Keratinocyte (primary cell): Measurements from ENCODE around the gene TPM4. TPM values are rescaled to one million over a fixed set of nuclear protein-coding genes. Genes with fewer than 3 reads are reported as not detected.
"Not testable (repeated sequence)": the region's sequence is repeated elsewhere in the genome, so short reads cannot be mapped to it uniquely, and the experiment has no call there.

ENCODE experiments used
- DNase-seq: peaks from one replicate; pipeline ENCODE4 v3.0.0-alpha.2; 2011; ENCODE audit warnings: low read depth, missing footprints, low spot score
- FAIRE-seq: peaks from 2 replicates; lab custom pipeline; 2011; peaks lifted over from hg19 to GRCh38; lab: Jason Lieb, UNC
- H2AFZ ChIP-seq: 2 replicates; pipeline ENCODE4 v1.6.0; 2012; ENCODE audit warnings: low read length, control low read depth, inconsistent platforms; ENCODE audit not compliant: control insufficient read depth
- H3K27ac ChIP-seq: 2 replicates; pipeline ENCODE4 v1.5.1; 2011; ENCODE audit warnings: low read length; ENCODE audit not compliant: control insufficient read depth, insufficient read depth
- H3K27me3 ChIP-seq: 3 replicates; pipeline ENCODE4 v1.6.0; 2011; ENCODE audit warnings: low read length; ENCODE audit not compliant: control insufficient read depth, insufficient read depth; ENCODE audit errors: extremely low read depth
- H3K36me3 ChIP-seq, 2 experiments: 2 replicates in 1 of 2; 3 replicates in 1 of 2; pipeline ENCODE4 v1.5.1; 2011; ENCODE audit warnings: low read length in 2 of 2, mild to moderate bottlenecking in 1 of 2; ENCODE audit not compliant: control insufficient read depth in 2 of 2, insufficient read depth in 2 of 2; ENCODE audit errors: extremely low read depth in 1 of 2
- H3K4me1 ChIP-seq: 3 replicates; pipeline ENCODE4 v1.5.1; 2011; ENCODE audit warnings: low read length; ENCODE audit not compliant: control insufficient read depth, insufficient read depth; ENCODE audit errors: extremely low read depth
- H3K4me2 ChIP-seq: 3 replicates; pipeline ENCODE4 v1.6.0; 2011; ENCODE audit warnings: low read depth, low read length; ENCODE audit not compliant: control insufficient read depth, insufficient read depth; ENCODE audit errors: extremely low read depth
- H3K4me3 ChIP-seq, 3 experiments: fragments of 200-600 bp in 1 of 3; sonication (generic) in 1 of 3; 2 replicates in 2 of 3; 3 replicates in 1 of 3; pipeline ENCODE4 v1.5.1; 2011 to 2016; ENCODE audit warnings: low read length in 3 of 3, mild to moderate bottlenecking in 3 of 3, control low read depth in 2 of 3, inconsistent platforms in 1 of 3, low read depth in 1 of 3, mixed read lengths in 1 of 3, mixed run types in 1 of 3, moderate library complexity in 1 of 3; ENCODE audit not compliant: control insufficient read depth in 2 of 3, insufficient read depth in 2 of 3; ENCODE audit errors: extremely low read depth in 1 of 3
- H3K79me2 ChIP-seq: 2 replicates; pipeline ENCODE4 v1.6.0; 2012; ENCODE audit warnings: low read length; ENCODE audit not compliant: control insufficient read depth, insufficient read depth
- H3K9ac ChIP-seq: 3 replicates; pipeline ENCODE4 v1.6.0; 2011; ENCODE audit warnings: low read length; ENCODE audit not compliant: control insufficient read depth, insufficient read depth; ENCODE audit errors: extremely low read depth
- H3K9me1 ChIP-seq: 3 replicates; pipeline ENCODE4 v1.6.0; 2011; ENCODE audit warnings: low read length; ENCODE audit not compliant: control insufficient read depth, insufficient read depth; ENCODE audit errors: extremely low read depth
- H3K9me3 ChIP-seq: 2 replicates; pipeline ENCODE4 v1.5.1; 2012; ENCODE audit warnings: low read depth, low read length; ENCODE audit not compliant: control insufficient read depth
- H4K20me1 ChIP-seq: 3 replicates; pipeline ENCODE4 v1.6.0; 2011; ENCODE audit warnings: low read length; ENCODE audit not compliant: control insufficient read depth, insufficient read depth; ENCODE audit errors: extremely low read depth
- EZH2 ChIP-seq: IDR thresholded peaks from one replicate; pipeline ENCODE4 v1.6.1; 2012; ENCODE audit warnings: inconsistent platforms, mild to moderate bottlenecking, low read length, moderate library complexity
- dilution Hi-C: fragments of 300-500 bp; cut with MboI; formaldehyde crosslinking; loops from one replicate; pipeline ENCODE4 v1.7.0; 2020; ENCODE audit warnings: low sequenced_read_pairs; ENCODE audit not compliant: extremely low pct_ligation_motif_present
- polyA plus RNA-seq, 5 experiments: library from polyadenylated mRNA; depleted of rRNA in 3 of 5; stranded (reverse) in 3 of 5; stranded (forward) in 1 of 5; unstranded in 1 of 5; fragments of >200 nt; gene quantifications; 1 replicate in 1 of 5; 2 replicates in 3 of 5; 3 replicates in 1 of 5; pipeline versions ENCODE4 v1.2.1 to v1.2.3, GENCODE V29; 2011 to 2012; ENCODE audit warnings: missing spikeins in 2 of 5, low read depth in 1 of 5, low replicate concordance in 1 of 5
- TF ChIP-seq, protein P1 (sequence below), 3 experiments: IDR thresholded peaks in 1 of 3; conservative IDR thresholded peaks in 1 of 3; optimal IDR thresholded peaks in 1 of 3; 2 replicates in 2 of 3; 3 replicates in 1 of 3; pipeline versions ENCODE3 to v1.5.1; 2011; ENCODE audit warnings: low read length in 3 of 3, mild to moderate bottlenecking in 3 of 3, moderate library complexity in 2 of 3, control low read depth in 1 of 3, inconsistent platforms in 1 of 3; ENCODE audit not compliant: insufficient read depth in 2 of 3; ENCODE audit errors: extremely low read depth in 1 of 3

Gene TPM4
- polyA plus RNA-seq, 1 donor (not counting 4 experiments of a cell fraction or from before 2014, with no cell fraction given): 646 TPM

DNA sequence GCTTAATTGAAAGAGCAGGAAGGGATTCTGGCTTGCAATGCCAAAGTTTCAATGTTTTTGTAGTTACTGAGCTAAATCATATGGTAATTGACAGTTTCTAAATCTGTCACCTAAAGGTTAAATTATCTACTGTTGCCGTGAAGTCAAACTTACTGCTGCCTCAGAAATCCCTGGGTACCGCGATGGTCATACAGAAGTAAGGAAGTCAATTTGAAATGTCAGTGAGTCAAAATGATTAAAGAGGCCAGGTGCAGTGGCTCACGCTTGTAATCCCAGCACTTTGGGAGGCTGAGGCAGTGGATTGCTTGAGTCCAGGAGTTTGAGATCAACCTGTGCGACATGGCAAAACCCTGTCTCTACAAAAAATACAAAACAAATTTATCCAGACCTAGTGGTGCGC lies 48.8 kb upstream of the TPM4 start:
- Histone ChIP-seq H3K4me1 (no peaks in the 10 kb centered on the region), H3K79me2 (no peaks in the 10 kb centered on the region), H3K9ac (no peak overlapping the region), H3K4me3 (no peak overlapping the region), H3K27ac (no peak overlapping the region), H3K27me3 (no peaks in the 10 kb centered on the region), H2AFZ (no peak overlapping the region), H4K20me1 (no peaks in the 10 kb centered on the region), H3K36me3 (no peaks in the 10 kb centered on the region), H3K4me2 (no peak overlapping the region), H3K9me3 (no peaks in the 10 kb centered on the region), H3K9me1 (no peaks in the 10 kb centered on the region)
- FAIRE-seq (no peak), DNase-seq (no peak)
- dilution Hi-C loops: no loop called here
- no peak for TF ChIP-seq EZH2
- TF ChIP-seq, protein P1, sequence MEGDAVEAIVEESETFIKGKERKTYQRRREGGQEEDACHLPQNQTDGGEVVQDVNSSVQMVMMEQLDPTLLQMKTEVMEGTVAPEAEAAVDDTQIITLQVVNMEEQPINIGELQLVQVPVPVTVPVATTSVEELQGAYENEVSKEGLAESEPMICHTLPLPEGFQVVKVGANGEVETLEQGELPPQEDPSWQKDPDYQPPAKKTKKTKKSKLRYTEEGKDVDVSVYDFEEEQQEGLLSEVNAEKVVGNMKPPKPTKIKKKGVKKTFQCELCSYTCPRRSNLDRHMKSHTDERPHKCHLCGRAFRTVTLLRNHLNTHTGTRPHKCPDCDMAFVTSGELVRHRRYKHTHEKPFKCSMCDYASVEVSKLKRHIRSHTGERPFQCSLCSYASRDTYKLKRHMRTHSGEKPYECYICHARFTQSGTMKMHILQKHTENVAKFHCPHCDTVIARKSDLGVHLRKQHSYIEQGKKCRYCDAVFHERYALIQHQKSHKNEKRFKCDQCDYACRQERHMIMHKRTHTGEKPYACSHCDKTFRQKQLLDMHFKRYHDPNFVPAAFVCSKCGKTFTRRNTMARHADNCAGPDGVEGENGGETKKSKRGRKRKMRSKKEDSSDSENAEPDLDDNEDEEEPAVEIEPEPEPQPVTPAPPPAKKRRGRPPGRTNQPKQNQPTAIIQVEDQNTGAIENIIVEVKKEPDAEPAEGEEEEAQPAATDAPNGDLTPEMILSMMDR (optimal IDR thresholded peaks at IDR 0.05 in 1 of 3, IDR thresholded peaks at IDR 0.05 in 1 of 3, conservative IDR thresholded peaks at IDR 0.05 in 1 of 3; ENCODE audit: extremely low read depth in 1 of 3, insufficient read depth in 2 of 3, low read length in 3 of 3): no peak

DNA sequence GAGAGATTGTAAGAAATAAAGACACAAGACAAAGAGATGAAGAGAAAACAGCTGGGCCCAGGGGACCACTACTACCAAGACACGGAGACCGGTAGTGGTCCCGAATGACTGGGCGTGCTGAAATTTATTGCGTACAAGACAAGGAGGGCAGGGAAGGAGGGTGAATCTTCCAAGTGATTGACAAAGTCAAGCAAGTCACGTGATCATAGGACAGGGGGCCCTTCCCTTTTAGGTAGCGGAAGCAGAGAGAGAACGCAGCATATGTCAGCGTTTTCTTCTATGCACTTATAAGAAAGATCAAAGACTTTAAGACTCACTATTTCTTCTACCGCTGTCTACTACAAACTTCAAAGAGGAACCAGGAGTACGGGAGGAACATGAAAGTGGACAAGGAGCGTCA lies 46.1 kb upstream of the TPM4 start:
- H3K4me2 ChIP-seq, H3K4me1 ChIP-seq, dilution Hi-C loops, H3K9ac ChIP-seq, H3K9me1 ChIP-seq, H3K4me3 ChIP-seq, H2AFZ ChIP-seq, H3K27ac ChIP-seq, H3K9me3 ChIP-seq, DNase-seq, H4K20me1 ChIP-seq, H3K79me2 ChIP-seq, FAIRE-seq, H3K36me3 ChIP-seq, H3K27me3 ChIP-seq: not testable (repeated sequence)
